T follicular helper cell (primary cell): ENCODE results near the gene SCAMP5.

Source experiments
- DNase-seq: peaks from one replicate; pipeline ENCODE4 v3.0.0-alpha.2; 2020; ENCODE audit warnings: low read depth

The SCAMP5 gene

GRCh38 chr15:74976159-74976558 lies 19.2 kb upstream of the SCAMP5 start:
- DNase-seq = no peak

GRCh38 chr15:74977599-74977998 lies 17.8 kb upstream of the SCAMP5 start:
- DNase-seq = no peak

GRCh38 chr15:74978077-74978476 lies 17.3 kb upstream of the SCAMP5 start:
- no peak for DNase-seq

GRCh38 chr15:74978503-74978902 lies 16.9 kb upstream of the SCAMP5 start:
- DNase-seq = no peak

- no peak for DNase-seq
Measured at GRCh38 chr15:74982183-74982582, 13.2 kb upstream of the SCAMP5 start.

GRCh38 chr15:74983725-74984231 lies 11.6 kb upstream of the SCAMP5 start:
- DNase-seq = no peak

- no peak for DNase-seq
Measured at GRCh38 chr15:74988007-74988800, 7.2 kb upstream of the SCAMP5 start.

GRCh38 chr15:74989527-74989926 lies 5.8 kb upstream of the SCAMP5 start:
- DNase-seq = no peak

- no peak for DNase-seq
Measured at GRCh38 chr15:74992619-74993018, 2.7 kb upstream of the SCAMP5 start.

GRCh38 chr15:74994236-74994635 lies 1.1 kb upstream of the SCAMP5 start:
- DNase-seq = no peak

- no peak for DNase-seq
Measured at GRCh38 chr15:74994685-74995084, 678 bp upstream of the SCAMP5 start.

- no peak for DNase-seq
Measured at GRCh38 chr15:74995779-74996765, 709 bp downstream of the SCAMP5 start.

GRCh38 chr15:74997141-74997540 lies 1.8 kb downstream of the SCAMP5 start:
- DNase-seq = no peak

- no peak for DNase-seq
Measured at GRCh38 chr15:74997543-74997942, 2.2 kb downstream of the SCAMP5 start.

- DNase-seq = no peak
Measured at GRCh38 chr15:75001310-75001709, 5.9 kb downstream of the SCAMP5 start.

- DNase-seq = no peak
Measured at GRCh38 chr15:75002398-75002797, 7.0 kb downstream of the SCAMP5 start.

GRCh38 chr15:75007216-75007615 lies 11.9 kb downstream of the SCAMP5 start:
- no peak for DNase-seq

GRCh38 chr15:75008221-75008625 lies 12.9 kb downstream of the SCAMP5 start:
- no peak for DNase-seq

- DNase-seq = no peak
Measured at GRCh38 chr15:75008629-75009326, 13.4 kb downstream of the SCAMP5 start.

GRCh38 chr15:75016431-75016830 lies 21.1 kb downstream of the SCAMP5 start:
- DNase-seq = no peak

GRCh38 chr15:75019916-75020315 lies 24.6 kb downstream of the SCAMP5 start:
- no peak for DNase-seq

- DNase-seq = no peak
Measured at GRCh38 chr15:75021341-75021740, 26.0 kb downstream of the SCAMP5 start.
